OCI-LY7 (cell line): ENCODE results near the gene FMNL2.

Source experiments
- EZH2phosphoT487 ChIP-seq: fragments of 200-600 bp; sonication (generic); IDR thresholded peaks from 2 replicates; pipeline ENCODE4 v1.6.1; 2018; ENCODE audit warnings: low read depth, borderline replicate concordance, mild to moderate bottlenecking, mixed run types, antibody characterized with exemption, low read length, moderate library complexity, mixed read lengths
- TF ChIP-seq, protein P1 (sequence below): fragments of 200-600 bp; sonication (generic); conservative IDR thresholded peaks from 2 replicates; pipeline ENCODE4 v1.5.1; 2014; ENCODE audit warnings: mild to moderate bottlenecking, antibody characterized with exemption, low read length, moderate library complexity, mixed read lengths

- TF ChIP-seq, protein P1, sequence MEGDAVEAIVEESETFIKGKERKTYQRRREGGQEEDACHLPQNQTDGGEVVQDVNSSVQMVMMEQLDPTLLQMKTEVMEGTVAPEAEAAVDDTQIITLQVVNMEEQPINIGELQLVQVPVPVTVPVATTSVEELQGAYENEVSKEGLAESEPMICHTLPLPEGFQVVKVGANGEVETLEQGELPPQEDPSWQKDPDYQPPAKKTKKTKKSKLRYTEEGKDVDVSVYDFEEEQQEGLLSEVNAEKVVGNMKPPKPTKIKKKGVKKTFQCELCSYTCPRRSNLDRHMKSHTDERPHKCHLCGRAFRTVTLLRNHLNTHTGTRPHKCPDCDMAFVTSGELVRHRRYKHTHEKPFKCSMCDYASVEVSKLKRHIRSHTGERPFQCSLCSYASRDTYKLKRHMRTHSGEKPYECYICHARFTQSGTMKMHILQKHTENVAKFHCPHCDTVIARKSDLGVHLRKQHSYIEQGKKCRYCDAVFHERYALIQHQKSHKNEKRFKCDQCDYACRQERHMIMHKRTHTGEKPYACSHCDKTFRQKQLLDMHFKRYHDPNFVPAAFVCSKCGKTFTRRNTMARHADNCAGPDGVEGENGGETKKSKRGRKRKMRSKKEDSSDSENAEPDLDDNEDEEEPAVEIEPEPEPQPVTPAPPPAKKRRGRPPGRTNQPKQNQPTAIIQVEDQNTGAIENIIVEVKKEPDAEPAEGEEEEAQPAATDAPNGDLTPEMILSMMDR: no peak
- no peak for TF ChIP-seq EZH2phosphoT487
These were observed 236.2 kb downstream of the FMNL2 start for GRCh38 chr2:152571048-152571766.
